GM11168 (cell line): ENCODE measurements around the gene HK3.

ENCODE experiments used
- in situ Hi-C: fragments of 300-500 bp; cut with MboI; formaldehyde crosslinking; loops from one replicate; pipeline ENCODE4 v1.12.0; 2022; ENCODE audit warnings: low sequenced_read_pairs; ENCODE audit not compliant: unreplicated experiment

The HK3 gene, protein sequence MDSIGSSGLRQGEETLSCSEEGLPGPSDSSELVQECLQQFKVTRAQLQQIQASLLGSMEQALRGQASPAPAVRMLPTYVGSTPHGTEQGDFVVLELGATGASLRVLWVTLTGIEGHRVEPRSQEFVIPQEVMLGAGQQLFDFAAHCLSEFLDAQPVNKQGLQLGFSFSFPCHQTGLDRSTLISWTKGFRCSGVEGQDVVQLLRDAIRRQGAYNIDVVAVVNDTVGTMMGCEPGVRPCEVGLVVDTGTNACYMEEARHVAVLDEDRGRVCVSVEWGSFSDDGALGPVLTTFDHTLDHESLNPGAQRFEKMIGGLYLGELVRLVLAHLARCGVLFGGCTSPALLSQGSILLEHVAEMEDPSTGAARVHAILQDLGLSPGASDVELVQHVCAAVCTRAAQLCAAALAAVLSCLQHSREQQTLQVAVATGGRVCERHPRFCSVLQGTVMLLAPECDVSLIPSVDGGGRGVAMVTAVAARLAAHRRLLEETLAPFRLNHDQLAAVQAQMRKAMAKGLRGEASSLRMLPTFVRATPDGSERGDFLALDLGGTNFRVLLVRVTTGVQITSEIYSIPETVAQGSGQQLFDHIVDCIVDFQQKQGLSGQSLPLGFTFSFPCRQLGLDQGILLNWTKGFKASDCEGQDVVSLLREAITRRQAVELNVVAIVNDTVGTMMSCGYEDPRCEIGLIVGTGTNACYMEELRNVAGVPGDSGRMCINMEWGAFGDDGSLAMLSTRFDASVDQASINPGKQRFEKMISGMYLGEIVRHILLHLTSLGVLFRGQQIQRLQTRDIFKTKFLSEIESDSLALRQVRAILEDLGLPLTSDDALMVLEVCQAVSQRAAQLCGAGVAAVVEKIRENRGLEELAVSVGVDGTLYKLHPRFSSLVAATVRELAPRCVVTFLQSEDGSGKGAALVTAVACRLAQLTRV

GRCh38 chr5:176899296-176899891 lies at the start of gene HK3:
TSS of gene HK3 (minus strand) at chr5:176899346. CDS start at chr5:176896159, 3,187 bp downstream.
- in situ Hi-C loops, result no loop called here

DNA sequence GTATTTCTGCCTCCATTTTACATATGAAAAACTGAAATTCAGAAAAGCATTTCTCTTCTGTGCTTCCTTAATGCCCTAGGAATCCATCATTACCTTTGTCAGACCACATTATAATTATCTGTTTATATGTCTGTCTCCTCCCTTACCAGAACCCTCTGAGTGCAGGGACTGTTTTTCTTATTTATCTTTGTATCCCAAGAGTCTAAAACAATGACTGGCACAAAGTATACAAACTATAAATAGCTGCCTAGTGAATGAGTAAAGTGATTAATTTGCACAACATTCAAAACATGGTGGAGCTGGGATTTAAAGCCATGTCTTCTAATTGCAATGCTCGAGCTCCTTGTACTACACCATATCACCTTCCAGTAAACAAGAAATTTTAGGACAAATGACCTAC lies 49.3 kb upstream of the HK3 start:
- in situ Hi-C loops, result no loop called here

- in situ Hi-C loops, result no loop called here
These were observed 48.7 kb upstream of the HK3 start for GRCh38 chr5:176947847-176948246.

DNA sequence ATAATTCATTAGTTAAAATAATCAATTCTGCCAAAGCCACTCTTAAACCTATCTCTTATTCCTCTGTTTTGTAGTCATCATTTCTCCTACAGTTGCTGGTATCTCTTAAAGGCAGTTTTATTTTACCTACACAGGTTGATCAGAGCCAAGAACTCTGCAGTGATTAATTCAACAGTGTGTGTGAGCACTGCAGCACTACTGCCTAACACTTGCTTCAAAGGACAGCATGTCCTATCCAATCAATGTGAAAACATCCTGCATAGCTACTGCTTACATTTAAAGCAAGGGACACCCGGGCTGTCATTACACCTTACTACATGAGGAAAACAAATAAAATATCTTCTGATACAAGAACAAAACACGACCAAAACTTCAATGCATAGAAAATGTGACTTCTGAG lies 45.1 kb upstream of the HK3 start:
- in situ Hi-C loops, result no loop called here

DNA sequence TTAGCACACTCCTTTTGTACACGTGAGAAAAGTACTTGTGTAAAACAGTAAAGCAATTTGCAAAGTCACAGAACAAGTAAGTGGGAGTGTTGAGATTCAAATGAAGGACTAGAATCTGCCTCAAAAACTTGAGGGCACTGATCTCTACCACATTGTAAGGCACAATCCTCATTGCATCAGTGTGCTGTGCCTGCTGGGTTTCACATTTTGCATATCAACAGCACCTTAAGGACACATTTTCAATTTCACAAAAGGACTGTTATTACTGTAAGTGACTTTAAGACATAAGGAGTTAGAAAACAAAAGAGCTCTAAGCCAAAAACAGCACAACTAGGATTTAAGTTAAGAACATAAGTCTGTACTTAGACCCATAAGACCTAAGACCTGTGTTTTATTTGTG lies 44.7 kb upstream of the HK3 start:
- in situ Hi-C loops, result no loop called here

DNA sequence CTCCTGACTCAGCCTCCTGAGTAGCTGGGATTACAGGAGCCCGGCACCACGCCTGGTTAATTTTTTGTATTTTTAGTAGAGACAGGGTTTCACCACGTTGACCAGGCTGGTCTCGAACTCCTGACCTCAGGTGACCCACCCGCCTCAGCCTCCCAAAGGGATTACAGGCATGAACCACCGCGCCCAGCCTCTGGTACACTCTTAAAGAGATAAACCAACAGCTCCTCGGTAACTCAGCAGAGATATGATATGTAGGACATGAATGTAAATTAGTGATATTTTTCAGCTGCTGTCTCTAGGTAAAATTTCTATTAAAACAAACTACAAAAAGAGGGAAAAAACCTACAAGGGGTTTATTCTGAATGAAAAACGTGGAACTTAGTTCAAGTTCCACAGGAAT lies 42.8 kb upstream of the HK3 start:
- in situ Hi-C loops, result no loop called here

DNA sequence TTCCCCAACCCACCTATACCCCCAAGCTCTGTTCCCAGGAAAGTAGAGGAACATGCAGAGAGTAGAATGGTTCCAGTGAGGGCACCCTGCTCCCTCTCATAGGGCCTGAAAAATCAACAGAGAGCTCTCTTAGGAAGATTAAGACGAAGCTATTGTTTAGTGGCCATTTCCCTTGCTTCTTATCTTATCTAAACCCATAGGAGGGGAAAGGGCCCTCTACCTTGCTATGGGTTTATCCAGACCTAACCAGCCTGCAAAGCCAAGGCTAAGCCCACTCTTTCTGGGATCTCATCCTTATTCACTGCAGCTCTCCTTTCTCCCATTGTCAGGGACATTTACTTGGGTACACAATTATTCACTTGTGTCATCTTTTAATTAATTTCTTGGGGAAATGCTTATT lies 39.3 kb upstream of the HK3 start:
- in situ Hi-C loops, result no loop called here

DNA sequence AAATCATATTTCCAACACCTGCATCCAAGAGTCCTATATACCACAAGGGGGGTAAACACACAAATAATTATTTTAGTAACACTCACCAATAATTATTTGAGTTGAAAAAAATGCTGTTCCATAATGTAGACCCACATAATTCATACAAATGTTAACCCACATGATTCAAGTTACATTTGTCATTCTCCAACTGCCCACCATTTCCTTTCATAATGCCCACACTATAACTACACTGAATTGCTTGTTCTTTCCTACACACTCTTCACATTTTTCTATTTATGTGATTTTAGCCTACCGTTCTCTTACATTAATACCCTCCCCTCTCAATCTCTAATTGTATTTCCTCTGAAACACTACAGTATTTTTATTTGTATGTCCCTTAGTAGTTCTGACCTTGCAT lies 35.9 kb upstream of the HK3 start:
- in situ Hi-C loops, result no loop called here

- in situ Hi-C loops, result no loop called here
These were observed 35.3 kb upstream of the HK3 start for GRCh38 chr5:176934309-176934930.

- in situ Hi-C loops, result no loop called here
These were observed 30.5 kb upstream of the HK3 start for GRCh38 chr5:176929654-176930053.

- in situ Hi-C loops, result no loop called here
These were observed 28.4 kb upstream of the HK3 start for GRCh38 chr5:176927562-176927961.

DNA sequence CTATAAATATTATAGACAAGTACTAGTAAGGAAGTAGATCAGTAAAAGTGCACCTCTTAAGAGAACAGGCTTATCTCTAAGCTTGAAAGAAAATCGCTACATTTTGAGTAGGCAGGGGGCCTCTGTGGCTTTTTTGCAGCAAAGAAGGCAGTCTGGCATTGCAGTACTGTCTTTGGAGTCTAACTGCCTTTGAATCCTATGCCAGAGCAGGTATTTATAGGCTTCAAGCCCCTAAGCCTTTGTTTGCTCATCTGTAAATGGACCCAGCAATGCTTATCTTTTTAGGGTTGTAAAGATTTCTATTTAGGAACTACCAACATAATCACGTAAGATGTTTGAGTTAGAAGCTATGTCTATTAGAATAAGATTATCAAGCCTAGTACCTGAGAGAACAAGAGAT lies 23.7 kb upstream of the HK3 start:
- in situ Hi-C loops, result no loop called here

- in situ Hi-C loops, result no loop called here
These were observed 22.6 kb upstream of the HK3 start for GRCh38 chr5:176921714-176922113.

DNA sequence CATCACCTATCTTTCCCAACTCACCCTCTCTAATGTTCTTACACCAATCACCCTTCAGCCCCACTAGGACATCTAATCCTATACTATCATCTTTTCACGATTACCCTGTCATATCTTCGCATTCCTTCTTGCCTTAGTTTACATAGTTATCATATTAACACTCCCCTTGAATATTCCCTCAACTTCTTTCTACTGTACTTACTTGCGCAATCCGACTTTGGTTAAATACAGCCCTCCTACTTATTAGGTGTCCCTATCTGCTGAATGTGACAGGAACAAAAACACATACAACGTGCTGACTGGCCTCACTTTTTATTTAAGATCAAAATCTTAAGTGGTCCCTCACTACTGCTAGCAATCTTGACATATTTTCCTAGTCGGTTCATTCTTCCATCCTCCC lies 19.5 kb upstream of the HK3 start:
- in situ Hi-C loops, result no loop called here

DNA sequence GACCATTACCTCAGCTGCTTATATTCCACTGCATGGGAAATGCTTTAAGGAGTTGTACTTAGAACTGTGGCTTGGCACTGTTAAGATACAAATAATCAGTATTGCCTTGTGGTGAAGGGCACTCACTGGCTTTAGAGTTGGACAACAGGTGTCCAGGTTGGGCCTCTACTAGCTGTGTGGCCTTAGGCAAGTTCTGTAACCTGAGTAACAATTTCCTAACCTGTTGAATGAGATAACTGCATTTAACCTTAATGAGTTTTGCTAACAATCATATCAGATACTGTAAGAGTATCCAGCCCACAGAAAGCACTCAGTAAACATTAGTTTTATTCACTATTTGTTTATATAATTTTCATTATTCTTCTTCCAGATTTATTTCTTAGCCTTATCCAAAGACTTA lies 17.2 kb upstream of the HK3 start:
- in situ Hi-C loops, result no loop called here

DNA sequence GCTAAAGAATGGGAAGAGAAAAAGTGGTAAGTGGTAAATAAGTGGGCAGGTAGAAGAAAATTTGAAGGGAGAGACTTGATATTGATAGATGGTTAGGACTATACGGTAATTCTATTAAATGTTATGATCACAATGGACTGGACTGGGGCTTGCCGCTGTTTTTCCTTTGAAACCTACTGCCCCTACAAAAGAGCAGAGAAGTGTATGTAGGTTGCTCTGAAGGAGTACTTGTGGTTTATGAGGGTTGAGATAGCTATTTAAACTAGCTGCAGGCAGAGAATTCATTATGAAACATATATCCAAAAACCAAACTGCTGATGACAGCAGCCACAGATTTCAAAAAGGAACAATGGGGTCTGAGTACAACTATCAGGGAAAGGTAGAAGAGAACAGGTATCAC lies 16.8 kb upstream of the HK3 start:
- in situ Hi-C loops, result no loop called here

- in situ Hi-C loops, result no loop called here
These were observed 13.0 kb upstream of the HK3 start for GRCh38 chr5:176912115-176912514.

- in situ Hi-C loops, result no loop called here
These were observed 9.7 kb upstream of the HK3 start for GRCh38 chr5:176908675-176909368.

DNA sequence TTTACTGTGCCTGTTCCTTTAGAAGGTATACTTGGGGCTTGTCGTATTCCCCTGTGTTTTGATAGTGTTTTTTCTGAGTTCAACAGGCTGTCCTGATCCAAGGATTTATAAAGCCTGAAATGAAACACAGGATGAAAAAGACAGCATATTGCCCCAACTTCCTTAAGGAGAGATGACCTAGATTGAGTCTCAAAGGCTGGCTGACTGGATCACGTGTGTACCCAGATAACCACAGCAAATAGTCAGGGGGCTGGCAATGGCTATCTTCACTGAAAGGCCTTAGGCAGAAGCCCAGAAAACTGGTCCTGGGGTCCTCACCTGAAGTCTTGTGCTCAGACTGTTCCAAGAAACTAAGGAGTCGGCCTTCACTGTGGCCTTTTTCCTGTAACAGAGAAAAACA lies 7.7 kb upstream of the HK3 start:
- in situ Hi-C loops, result no loop called here

- in situ Hi-C loops, result no loop called here
These were observed 7.0 kb upstream of the HK3 start for GRCh38 chr5:176906126-176906525.
